Pancreas (tissue), 10 donors: ENCODE results near the gene CTNNA3. TPM values are rescaled to one million over a fixed set of nuclear protein-coding genes. Genes with fewer than 3 reads are reported as not detected.

ENCODE experiments used
- ATAC-seq, 4 donors: fragments of 200-7000 bp; cut with Tn5 transposase; one replicate each; pipeline versions ENCODE4 v1.8.0 to v1.9.1; 2020; ENCODE audit warnings: mild to moderate bottlenecking in 4 of 4, moderate library complexity in 4 of 4
- DNase-seq, 6 donors: peaks; one replicate each; pipeline ENCODE4 v3.0.0-alpha.2; 2020
- FAIRE-seq: peaks from 2 replicates; lab custom pipeline; 2012; peaks lifted over from hg19 to GRCh38; lab: Jason Lieb, UNC
- H3K27ac ChIP-seq, 4 donors: fragments of 200-600 bp; sonication (generic); 1 replicate in 3 of 4; 2 replicates in 1 of 4; pipeline versions ENCODE4 v1.5.0 to v1.8.0; 2020
- H3K27me3 ChIP-seq, 4 donors: fragments of 200-600 bp; one replicate each; pipeline ENCODE4 v1.8.0; 2021
- H3K36me3 ChIP-seq, 3 donors: fragments of 200-600 bp; sonication (generic) in 1 of 3; one replicate each; pipeline versions ENCODE4 v1.5.0 to v1.8.0; 2020 to 2021
- H3K4me1 ChIP-seq, 3 donors: fragments of 200-600 bp; one replicate each; pipeline ENCODE4 v1.8.0; 2021
- H3K4me3 ChIP-seq, 4 donors: fragments of 200-600 bp; sonication (generic) in 2 of 4; one replicate each; pipeline versions ENCODE4 v1.5.0 to v1.8.0; 2020 to 2021
- H3K9me3 ChIP-seq, 4 donors: fragments of 200-600 bp; one replicate each; pipeline ENCODE4 v1.8.0; 2021
- WGBS, 2 donors: extraction: QIAGEN DNeasy Blood & Tissue Kit; methylation state at CpG; one replicate each; pipeline ENCODE4 v1.1.7; 2013; 5-methylcytosine and 5-hydroxymethylcytosine counted together
- intact Hi-C, 3 donors: fragments of 100-400 bp; cut with DNase I; formaldehyde crosslinking; loops; one replicate each; pipeline versions ENCODE4 v1.11.1 to v1.14.2; 2022
- polyA plus RNA-seq, 2 donors: library from polyadenylated mRNA; stranded (reverse); fragments of 200-250 nt; gene quantifications; one replicate each; pipeline ENCODE4 v1.2.3, GENCODE V29; 2013
- total RNA-seq, 6 donors: library from RNA; stranded (reverse); fragmentation: NEBNext Ultra II Directional in 4 of 6; extraction: Animal tissue kit (Norgen Biotek cat#: 25700) in 4 of 6; gene quantifications; one replicate each; pipeline versions ENCODE4 v1.2.1 to v1.2.4, GENCODE V29; 2021 to 2023
- TF ChIP-seq, protein P1 (sequence below), 4 donors: fragments of 200-600 bp; sonication (generic) in 3 of 4; IDR thresholded peaks; one replicate each; pipeline versions ENCODE4 v1.5.0 to v1.8.0; 2021; ENCODE audit warnings: antibody characterized with exemption in 4 of 4
- donor health status: healthy with polysubstance abuse.
- donor health status: DM: no; HTN: no; CAD: no; lungs with moderate emphysema.
- donor health status: DM: no; HTN: no; CAD: no.
- donor health status: control.
- donor health status: control.
- donor health status: Bipolar disorder and iron deficiency.
- donor health status: DM: yes; HTN: yes; CAD: no.
- donor health status: DM: no; HTN: no; CAD: no.
- donor health status: DM: no; HTN: no; CAD: no.
- donor health status: DM: yes; HTN: yes; CAD: no.

The CTNNA3 gene
- total and polyA plus RNA-seq, 8 donors: 0.02 to 0.83 (median 0.21) TPM

GRCh38 chr10:66257801-66258200 lies 1438.2 kb downstream of the CTNNA3 start:
- Histone ChIP-seq H3K9me3 (no peaks in the 10 kb centered on the region), H3K4me1 (no peaks in the 10 kb centered on the region), H3K4me3 (no peak overlapping the region), H3K36me3 (no peaks in the 10 kb centered on the region), H3K27ac (no peak overlapping the region), H3K27me3 (no peaks in the 10 kb centered on the region)
- TF ChIP-seq, protein P1, sequence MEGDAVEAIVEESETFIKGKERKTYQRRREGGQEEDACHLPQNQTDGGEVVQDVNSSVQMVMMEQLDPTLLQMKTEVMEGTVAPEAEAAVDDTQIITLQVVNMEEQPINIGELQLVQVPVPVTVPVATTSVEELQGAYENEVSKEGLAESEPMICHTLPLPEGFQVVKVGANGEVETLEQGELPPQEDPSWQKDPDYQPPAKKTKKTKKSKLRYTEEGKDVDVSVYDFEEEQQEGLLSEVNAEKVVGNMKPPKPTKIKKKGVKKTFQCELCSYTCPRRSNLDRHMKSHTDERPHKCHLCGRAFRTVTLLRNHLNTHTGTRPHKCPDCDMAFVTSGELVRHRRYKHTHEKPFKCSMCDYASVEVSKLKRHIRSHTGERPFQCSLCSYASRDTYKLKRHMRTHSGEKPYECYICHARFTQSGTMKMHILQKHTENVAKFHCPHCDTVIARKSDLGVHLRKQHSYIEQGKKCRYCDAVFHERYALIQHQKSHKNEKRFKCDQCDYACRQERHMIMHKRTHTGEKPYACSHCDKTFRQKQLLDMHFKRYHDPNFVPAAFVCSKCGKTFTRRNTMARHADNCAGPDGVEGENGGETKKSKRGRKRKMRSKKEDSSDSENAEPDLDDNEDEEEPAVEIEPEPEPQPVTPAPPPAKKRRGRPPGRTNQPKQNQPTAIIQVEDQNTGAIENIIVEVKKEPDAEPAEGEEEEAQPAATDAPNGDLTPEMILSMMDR (IDR thresholded peaks at IDR 0.05): no peak
- DNase-seq (no peak), FAIRE-seq (no peak), ATAC-seq (no peak)
- intact Hi-C loops: no loop called here
- 66 to 73% methylated on average over 1 of the region's 1 CpG for WGBS, 2 donors

- no peak overlapping the region for H3K4me3 ChIP-seq
- H3K9me3 ChIP-seq: no peaks in the 10 kb centered on the region
- TF ChIP-seq, protein P1 (IDR thresholded peaks at IDR 0.05): no peak
- intact Hi-C loops: no loop called here
- FAIRE-seq (no peak), DNase-seq (no peak), ATAC-seq (no peak)
- H3K36me3 ChIP-seq: no peaks in the 10 kb centered on the region
- no peaks in the 10 kb centered on the region for H3K4me1 ChIP-seq
- no peaks in the 10 kb centered on the region for H3K27me3 ChIP-seq
- no peak overlapping the region for H3K27ac ChIP-seq
These were observed 1443.0 kb downstream of the CTNNA3 start for GRCh38 chr10:66252986-66253385.

- Histone ChIP-seq H3K4me3 (no peak overlapping the region), H3K9me3 (no peaks in the 10 kb centered on the region), H3K27me3 (no peaks in the 10 kb centered on the region), H3K27ac (no peak overlapping the region), H3K36me3 (no peaks in the 10 kb centered on the region), H3K4me1 (no peaks in the 10 kb centered on the region)
- TF ChIP-seq, protein P1 (IDR thresholded peaks at IDR 0.05): no peak
- no peak for ATAC-seq
- DNase-seq: peak in 1 of 6 donors; percentile 24
- intact Hi-C loops: no loop called here
- no peak for FAIRE-seq
- 95 to 100% methylated on average over 1 of the region's 1 CpG for WGBS, 2 donors
These were observed 1449.8 kb downstream of the CTNNA3 start for GRCh38 chr10:66246177-66246576.

- TF ChIP-seq, protein P1 (IDR thresholded peaks at IDR 0.05): no peak
- 85 to 97% methylated on average over 4 of the region's 4 CpGs for WGBS, 2 donors
- no peaks in the 10 kb centered on the region for H3K36me3 ChIP-seq
- H3K4me1 ChIP-seq: no peaks in the 10 kb centered on the region
- no peaks in the 10 kb centered on the region for H3K9me3 ChIP-seq
- DNase-seq (peak in 1 of 6 donors; percentile 19), ATAC-seq (no peak), FAIRE-seq (no peak)
- H3K4me3 ChIP-seq: no peak overlapping the region
- intact Hi-C loops: no loop called here
- H3K27ac ChIP-seq: no peak overlapping the region
- H3K27me3 ChIP-seq: no peaks in the 10 kb centered on the region
These were observed 1451.0 kb downstream of the CTNNA3 start for GRCh38 chr10:66244953-66245352.

- Histone ChIP-seq H3K4me1 (no peaks in the 10 kb centered on the region), H3K4me3 (no peak overlapping the region), H3K9me3 (no peaks in the 10 kb centered on the region), H3K27me3 (no peaks in the 10 kb centered on the region), H3K27ac (no peak overlapping the region), H3K36me3 (no peaks in the 10 kb centered on the region)
- no peak for ATAC-seq
- TF ChIP-seq, protein P1 (IDR thresholded peaks at IDR 0.05): no peak
- no peak for FAIRE-seq
- intact Hi-C loops: no loop called here
- 80 to 93% methylated on average over 1 of the region's 1 CpG for WGBS, 2 donors
- no peak for DNase-seq
These were observed 1453.1 kb downstream of the CTNNA3 start for GRCh38 chr10:66242885-66243284.
